ENCODE results near the gene CHI3L2.

Gene CHI3L2

DNA sequence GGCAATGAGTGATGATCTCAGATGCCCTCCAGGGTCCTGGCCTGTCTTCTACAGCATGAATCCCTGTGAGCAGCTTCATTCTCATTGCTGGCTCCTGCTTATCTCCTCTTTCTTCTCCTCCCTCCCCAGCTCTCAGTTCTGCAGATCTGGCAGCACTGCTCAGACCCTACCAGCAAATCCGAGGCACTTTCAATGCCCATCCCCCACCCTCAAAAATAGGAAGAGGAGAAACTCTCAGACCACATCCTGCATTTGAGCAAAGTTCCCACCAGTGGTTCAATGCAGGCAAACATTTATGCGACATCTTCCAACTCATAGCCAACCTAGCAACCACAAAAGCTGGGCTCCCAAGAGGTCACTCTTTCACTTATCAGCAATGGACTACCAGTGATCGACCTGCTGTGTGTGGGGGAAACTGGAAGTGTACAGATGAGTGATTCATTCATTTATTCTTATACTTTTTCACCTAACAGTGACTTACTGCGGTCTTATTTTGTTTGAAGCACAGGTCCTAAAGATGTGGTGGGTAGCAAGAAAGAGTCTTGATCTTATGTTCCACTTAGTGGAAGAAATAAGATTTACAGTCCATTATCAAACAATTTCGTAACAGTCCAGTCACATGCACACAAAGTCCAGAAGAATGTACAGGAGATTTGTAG lies 5.8 kb upstream of the CHI3L2 start:
- DNase-seq = peak in 2 of 5 experiments; percentile 58 to 95

DNA sequence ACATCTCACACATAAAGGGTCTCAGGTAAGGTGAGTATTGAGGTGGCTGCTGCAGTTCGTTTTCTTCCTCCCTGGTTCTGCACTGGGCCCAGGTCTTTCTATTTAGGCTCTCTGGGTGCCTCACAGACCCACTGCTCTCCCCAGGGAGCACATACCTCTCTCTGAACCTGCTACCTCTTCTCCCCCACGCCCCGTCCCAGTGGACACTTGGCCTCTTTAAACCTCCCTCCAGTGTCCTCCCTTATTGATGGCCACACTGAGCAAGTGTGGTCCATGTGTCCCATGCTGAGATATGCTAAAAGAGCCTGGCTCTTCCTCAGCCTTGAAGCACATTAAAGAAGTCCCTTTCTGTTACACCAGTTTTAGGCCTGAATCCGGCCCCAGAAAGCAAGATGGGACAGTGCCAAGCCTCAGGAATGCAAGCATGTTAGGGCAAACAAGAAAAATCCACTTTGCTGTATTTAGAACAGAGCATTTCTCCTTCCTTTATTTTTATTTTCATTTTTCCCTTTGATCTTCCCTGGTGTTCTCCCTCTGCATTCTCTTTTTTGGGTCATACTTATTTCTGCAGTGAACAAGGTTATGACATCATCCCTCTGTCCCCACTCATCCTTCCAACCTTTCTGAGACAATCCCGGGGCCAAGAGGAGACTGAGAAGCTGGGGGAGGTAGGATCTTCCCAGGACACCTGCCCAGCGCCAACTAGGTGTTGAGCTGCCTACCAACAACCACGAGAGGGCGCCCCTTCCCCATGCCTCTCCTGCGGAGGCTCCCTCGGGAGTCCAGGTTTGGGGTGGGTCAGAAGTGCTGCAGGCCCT lies 5.0 kb upstream of the CHI3L2 start:
- peak; percentile 59 to 74 (median 65) for DNase-seq

DNA sequence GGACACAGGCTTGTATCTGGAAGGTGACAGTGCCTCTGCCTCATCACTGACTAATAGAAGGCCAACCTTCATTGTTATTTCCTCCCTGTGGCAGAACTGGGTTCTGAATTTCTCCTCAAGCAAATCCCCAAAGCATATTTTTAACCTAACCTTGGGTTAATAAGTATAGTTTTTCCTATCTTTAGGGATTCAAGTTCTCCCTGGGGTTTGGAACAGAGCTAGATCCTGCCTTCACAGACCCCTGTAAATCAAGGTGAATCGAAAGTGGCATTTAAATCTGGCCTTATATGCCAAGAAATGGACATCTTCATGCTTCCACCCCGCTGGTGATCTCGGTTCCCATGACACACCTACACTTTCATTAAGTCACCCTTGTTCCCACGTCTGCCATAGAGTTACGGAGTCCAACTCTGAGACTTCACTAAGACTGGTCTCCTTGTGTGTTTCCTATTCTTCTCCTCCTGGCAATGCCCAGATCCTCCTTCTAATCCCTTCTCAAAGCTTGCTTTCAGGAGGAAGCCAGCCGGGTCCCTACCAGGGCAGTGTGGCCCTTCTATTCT lies 4.3 kb upstream of the CHI3L2 start:
- no peak for DNase-seq

DNA sequence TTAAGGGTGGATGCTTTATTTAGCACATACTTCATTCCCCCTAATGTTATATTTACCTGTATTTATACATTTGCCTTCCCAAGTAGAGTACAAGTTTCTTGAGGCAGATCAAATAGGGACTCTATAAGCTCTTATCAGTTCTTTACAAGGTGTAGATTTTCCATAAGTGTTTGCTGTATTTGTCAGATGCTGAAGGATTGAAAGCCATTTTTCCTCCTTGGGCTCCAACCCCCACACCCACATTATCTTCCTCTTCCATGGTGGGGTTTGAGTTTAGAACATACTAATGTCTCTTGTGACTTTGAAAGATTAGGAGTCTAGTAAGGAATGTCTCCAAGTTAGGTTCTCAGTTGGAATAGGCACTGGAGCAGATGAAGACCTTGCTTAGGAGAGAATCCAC lies 2.4 kb upstream of the CHI3L2 start:
- DNase-seq = no peak

GRCh38 chr1:111225717-111226400 lies 1.7 kb upstream of the CHI3L2 start:
- DNase-seq = peak in 1 of 5 experiments; percentile 79

DNA sequence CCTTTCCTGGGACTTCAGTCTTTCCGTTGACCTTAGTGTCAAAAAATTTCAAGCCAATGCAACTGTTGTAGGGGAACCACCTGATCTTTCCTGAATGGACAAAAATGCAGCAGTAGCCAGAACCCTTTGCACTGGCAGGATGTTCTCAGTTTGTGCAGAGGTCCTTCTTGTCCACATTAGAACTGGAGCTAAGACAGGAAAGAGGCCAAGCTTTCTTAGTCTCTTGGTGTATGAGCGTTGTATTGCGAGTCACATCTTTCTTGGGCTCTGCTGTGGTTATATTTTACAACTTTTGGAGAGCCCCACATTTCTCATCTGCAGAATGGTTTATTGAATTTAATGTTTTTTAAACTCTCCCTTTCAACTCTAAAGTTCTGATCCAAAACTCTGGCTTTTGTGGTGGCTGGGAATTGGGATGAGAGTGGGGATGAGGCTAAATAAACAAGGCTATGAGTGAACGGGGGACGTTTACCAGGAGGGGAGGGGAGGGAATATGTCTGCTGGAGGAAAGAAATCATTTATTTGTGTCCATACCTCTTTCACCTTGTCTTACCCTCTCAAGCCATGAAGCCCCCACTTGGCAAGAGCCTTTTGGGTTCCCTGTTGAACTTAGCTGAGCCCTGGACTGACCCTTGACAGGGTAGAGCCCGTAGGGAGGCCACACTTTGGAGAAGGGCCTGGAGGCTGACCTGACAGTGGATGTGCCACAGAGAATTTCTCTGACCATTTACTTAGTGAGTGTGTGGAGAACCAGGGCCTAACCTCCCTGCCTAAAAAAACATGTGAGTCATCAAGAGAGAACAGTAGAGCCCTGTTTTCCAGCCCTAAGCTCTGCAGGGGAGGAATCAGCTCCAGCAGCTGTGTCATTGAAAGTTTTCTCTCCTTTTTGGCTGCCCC lies 586 bp downstream of the CHI3L2 start:
- DNase-seq = peak in 1 of 5 experiments; percentile 27

DNA sequence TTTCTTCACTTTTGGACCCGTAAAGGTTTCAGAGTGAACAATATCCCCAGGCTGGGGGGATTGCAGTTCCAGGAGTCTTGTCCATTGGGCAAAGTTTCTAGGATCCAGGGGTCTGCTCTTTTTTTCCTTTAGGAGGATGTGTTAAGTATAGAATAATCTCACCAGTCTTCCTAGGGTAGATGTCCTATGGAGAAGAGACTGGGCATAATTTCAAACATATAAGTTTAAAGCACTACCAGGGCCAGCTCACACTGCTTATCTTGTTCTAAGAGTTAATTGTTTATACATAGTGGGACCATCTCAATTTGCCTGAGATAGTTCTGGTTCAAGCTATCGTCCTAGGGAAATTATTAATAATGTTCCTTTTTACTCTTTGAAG lies 1.2 kb downstream of the CHI3L2 start:
- DNase-seq = no peak

GRCh38 chr1:111232134-111232533 lies 4.6 kb downstream of the CHI3L2 start:
- DNase-seq = no peak

GRCh38 chr1:111234258-111234657 lies 6.7 kb downstream of the CHI3L2 start:
- no peak for DNase-seq

- no peak for DNase-seq
Observed at GRCh38 chr1:111234866-111235265, 7.4 kb downstream of the CHI3L2 start.

- no peak for DNase-seq
Observed at GRCh38 chr1:111236379-111236778, 8.9 kb downstream of the CHI3L2 start.

DNA sequence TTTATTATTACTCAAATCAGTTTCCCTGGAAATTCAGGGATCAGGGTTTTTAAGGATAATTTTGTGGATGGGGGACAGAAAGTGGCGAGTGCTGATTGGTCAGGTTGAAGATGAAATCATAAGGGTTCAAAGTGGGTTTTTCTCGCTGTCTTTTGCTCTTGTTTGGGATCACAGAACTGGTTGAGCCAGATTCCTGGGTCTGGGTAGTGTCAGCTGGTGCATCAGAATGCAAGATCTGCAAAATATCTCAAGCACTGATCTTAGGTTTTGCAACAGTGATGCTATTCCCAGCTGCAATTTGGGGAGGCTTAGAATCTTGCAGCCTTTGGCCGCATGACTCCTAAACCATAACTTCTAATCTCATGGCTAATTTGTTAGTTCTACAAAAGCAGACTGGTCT lies 9.3 kb downstream of the CHI3L2 start:
- DNase-seq = no peak

- DNase-seq = no peak
Observed at GRCh38 chr1:111238056-111238795, 10.7 kb downstream of the CHI3L2 start.

DNA sequence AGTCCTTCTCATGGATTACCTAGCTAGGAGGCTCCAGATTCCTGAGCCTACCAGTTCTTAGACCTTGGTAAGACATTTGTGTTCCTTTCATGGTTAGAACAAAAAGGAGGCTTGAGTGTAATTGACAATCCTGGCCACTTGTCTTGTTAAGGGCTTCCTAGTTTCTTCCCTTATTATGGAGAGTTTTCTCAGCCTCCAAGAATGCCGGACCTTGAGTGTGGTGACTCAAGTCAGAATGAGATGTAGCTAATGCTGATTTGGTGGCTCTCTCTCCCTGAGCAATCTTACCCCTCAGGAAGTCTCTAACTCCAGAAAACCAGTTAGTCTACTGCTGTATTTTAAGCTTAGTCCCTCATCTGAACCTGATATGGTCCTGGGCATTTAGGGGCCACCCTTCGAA lies 14.3 kb downstream of the CHI3L2 start:
- no peak for DNase-seq

DNA sequence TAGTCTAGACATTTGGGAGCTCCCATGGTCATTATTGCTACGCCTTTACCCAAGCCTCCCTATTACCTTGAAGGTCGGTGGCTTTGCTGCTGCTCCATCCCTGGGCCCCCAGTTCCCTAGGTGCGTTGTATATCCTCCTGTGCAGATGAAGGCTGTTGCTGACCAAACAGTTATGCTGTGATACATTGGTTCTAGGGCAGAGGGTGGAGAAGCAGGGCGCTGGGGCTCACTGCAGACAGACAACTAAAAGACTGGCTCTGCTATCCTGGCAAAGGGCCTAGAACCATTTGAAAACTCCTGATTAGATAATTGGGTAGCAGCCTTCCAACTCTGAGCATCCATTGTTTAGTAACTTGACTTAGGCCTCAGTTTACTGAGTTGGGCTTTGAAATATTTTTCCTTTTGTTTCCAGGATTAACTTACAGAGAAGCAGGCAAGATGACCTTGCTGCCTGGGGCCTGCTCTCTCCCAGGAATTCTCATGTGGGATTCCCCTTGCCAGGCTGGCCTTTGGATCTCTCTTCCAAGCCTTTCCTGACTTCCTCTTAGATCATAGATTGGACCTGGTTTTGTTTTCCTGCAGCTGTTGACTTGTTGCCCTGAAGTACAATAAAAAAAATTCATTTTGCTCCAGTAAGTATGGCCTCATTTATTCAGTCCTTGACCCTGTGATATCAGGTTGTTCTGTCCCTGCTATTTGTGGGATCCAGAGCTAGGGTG lies 15.5 kb downstream of the CHI3L2 start:
- DNase-seq = no peak

DNA sequence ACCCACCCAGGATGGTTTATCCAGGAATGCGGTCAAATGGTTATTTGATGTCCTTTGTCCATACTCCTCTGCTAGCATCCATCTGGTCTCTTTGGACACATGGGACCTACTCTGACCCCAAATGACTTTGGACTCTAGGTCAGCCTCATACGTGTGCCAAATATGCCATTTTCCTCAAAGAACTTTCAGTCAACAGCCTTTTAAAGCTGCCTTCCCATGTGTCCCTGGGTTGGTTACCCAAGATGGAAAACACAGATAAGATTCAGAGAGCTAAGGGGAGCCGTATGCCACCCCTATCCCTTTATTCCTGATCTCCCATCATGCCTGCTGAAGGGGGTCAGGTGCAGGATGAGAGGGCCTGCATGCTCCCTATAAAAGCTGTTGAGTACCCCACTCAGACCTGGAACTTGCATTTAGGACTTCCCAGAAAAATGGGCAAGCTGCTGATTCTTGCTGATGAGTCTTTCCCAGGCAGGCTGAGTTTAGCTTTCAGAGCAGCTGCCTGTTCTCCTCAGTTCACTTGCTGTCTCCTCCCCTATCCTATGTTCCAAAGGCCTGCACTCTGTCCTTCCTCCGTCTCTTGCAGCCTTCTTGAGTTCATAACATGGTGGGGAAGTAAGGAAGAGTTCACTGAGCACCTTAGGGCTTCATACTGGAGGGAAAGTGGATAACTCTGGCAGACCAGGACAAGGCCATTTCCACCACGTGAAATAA lies 19.8 kb downstream of the CHI3L2 start:
- no peak for DNase-seq

DNA sequence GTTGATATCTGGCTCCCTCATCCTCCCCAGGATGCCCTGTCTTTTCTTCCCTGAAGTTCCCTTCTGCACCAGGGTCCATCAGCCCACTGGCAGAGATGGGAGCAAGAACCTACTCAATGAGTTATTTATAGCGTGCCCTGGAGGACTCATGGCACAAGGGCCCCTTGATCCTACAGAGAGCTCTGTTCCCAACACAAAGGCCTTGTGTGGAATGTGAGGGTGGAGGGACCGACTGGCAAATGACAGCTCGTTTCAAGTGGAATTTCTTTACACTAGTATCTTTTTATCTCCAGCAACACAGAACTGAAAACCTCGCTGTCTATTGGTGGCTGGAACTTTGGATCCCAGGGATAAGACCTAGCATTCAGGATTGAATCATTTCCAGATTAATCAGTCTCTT lies 22.4 kb downstream of the CHI3L2 start:
- DNase-seq = no peak

GRCh38 chr1:111251570-111251969 lies 24.1 kb downstream of the CHI3L2 start:
- DNase-seq = peak in 1 of 5 experiments; percentile 57

GRCh38 chr1:111252786-111253185 lies 25.3 kb downstream of the CHI3L2 start:
- no peak for DNase-seq

GRCh38 chr1:111253876-111254275 lies 26.4 kb downstream of the CHI3L2 start:
- DNase-seq = no peak
